Measurements from ENCODE around the gene PIK3R6.
A peak's percentile ranks its signal among the peaks of the same experiment; 100 is the strongest.

The PIK3R6 gene

GRCh38 chr17:8894202-8894671 is 26.8 kb upstream of the PIK3R6 start:
- DNase-seq: peak; percentile 42

- DNase-seq: no peak
These were observed 26.2 kb upstream of the PIK3R6 start for GRCh38 chr17:8893621-8894201.

GRCh38 chr17:8893059-8893458 is 25.6 kb upstream of the PIK3R6 start:
- DNase-seq: no peak

- DNase-seq: no peak
These were observed 24.8 kb upstream of the PIK3R6 start for GRCh38 chr17:8892338-8892690.

- peak; percentile 13 for DNase-seq
These were observed 23.2 kb upstream of the PIK3R6 start for GRCh38 chr17:8890671-8891070.

GRCh38 chr17:8889458-8890210 is 22.2 kb upstream of the PIK3R6 start:
- DNase-seq: peak; percentile 20

- no peak for DNase-seq
These were observed 21.3 kb upstream of the PIK3R6 start for GRCh38 chr17:8888704-8889302.

GRCh38 chr17:8887834-8888703 is 20.6 kb upstream of the PIK3R6 start:
- peak; percentile 45 for DNase-seq

GRCh38 chr17:8887301-8887700 is 19.8 kb upstream of the PIK3R6 start:
- DNase-seq: peak; percentile 16

GRCh38 chr17:8885967-8886684 is 18.7 kb upstream of the PIK3R6 start:
- peak; percentile 29 for DNase-seq

GRCh38 chr17:8885163-8885966 is 17.9 kb upstream of the PIK3R6 start:
- peak; percentile 22 for DNase-seq

GRCh38 chr17:8884336-8884990 is 17.0 kb upstream of the PIK3R6 start:
- DNase-seq: peak; percentile 11

- DNase-seq: no peak
These were observed 15.9 kb upstream of the PIK3R6 start for GRCh38 chr17:8883353-8883752.

- DNase-seq: peak; percentile 22
These were observed 14.1 kb upstream of the PIK3R6 start for GRCh38 chr17:8881606-8882005.

GRCh38 chr17:8880466-8880865 is 13.0 kb upstream of the PIK3R6 start:
- DNase-seq: peak; percentile 18

GRCh38 chr17:8879410-8879809 is 11.9 kb upstream of the PIK3R6 start:
- peak; percentile 1 for DNase-seq

- no peak for DNase-seq
These were observed 10.5 kb upstream of the PIK3R6 start for GRCh38 chr17:8877984-8878383.

- DNase-seq: no peak
These were observed 8.5 kb upstream of the PIK3R6 start for GRCh38 chr17:8875957-8876356.

GRCh38 chr17:8875436-8875835 is 8.0 kb upstream of the PIK3R6 start:
- no peak for DNase-seq

GRCh38 chr17:8873801-8874715 is 6.6 kb upstream of the PIK3R6 start:
- DNase-seq: no peak
